ENCODE results near the gene C10orf62.

The C10orf62 gene

GRCh38 chr10:97608991-97609561, 19.6 kb downstream of the C10orf62 start:
- Histone ChIP-seq H3K36me3 (ENCODE audit: control insufficient read depth, insufficient read depth, low read length) (no peaks in the 10 kb centered on the region), H3K4me3 (ENCODE audit: low read depth, low read length) (no peak overlapping the region), H3K4me1 (peaks cover under 1% of the 10 kb centered on the region), H3K27me3 (ENCODE audit: control insufficient read depth, insufficient read depth, low read length) (no peaks in the 10 kb centered on the region), H2AFZ (no peak overlapping the region), H3K9ac (no peak overlapping the region), H3K27ac (no peak overlapping the region), H3K79me2 (no peaks in the 10 kb centered on the region), H3K4me2 (ENCODE audit: low read length) (no peak overlapping the region), H3K9me3 (ENCODE audit: control insufficient read depth, low read length) (no peaks in the 10 kb centered on the region)
- TF ChIP-seq CTCF (IDR thresholded peaks at IDR 0.05): no peak

DNA sequence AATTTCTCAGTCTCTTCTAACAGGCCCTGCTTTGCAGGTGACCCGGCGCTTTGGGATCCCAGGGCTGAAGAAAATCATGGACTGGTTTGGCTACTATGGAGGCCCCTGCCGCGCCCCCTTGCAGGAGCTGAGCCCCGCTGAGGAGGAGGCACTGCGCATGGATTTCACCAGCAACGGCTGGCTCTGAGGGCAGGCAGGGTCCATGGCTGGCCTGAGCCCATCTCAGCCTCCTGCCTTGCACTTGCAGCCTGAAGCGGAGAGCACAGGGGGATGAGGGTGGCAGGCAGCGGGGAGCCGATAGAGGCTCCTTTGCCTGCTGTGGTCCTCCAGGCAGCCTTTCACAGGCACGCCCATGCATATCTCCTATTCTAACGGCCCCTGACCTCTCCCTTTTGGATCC, 22.0 kb downstream of the C10orf62 start:
- no peak overlapping the region for H3K27ac ChIP-seq
- H3K4me2 ChIP-seq (ENCODE audit: low read length): no peak overlapping the region
- no peak overlapping the region for H3K9ac ChIP-seq

DNA sequence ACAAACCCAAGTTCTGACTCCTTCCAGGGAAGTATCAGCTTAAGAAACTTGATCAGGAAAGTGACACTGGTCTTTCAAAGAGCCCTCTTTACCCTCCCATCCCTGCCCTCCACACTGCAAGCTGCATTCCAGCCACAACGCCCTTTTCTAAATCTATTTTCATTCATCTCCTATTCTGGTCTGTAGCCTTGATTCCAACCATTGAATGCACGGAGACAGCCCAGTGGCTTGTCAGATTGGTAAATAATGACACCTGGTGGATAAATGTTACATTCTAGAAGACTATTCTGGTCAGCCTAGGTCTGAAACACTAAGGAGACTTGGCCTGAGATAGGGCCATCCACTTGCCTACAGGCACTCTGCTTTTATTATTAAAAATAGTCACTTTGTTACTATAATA, 22.9 kb downstream of the C10orf62 start:
- Histone ChIP-seq H3K27ac (no peak overlapping the region), H3K4me2 (ENCODE audit: low read length) (no peak overlapping the region), H3K9ac (no peak overlapping the region), H3K79me2 (no peaks in the 10 kb centered on the region), H2AFZ (no peak overlapping the region), H3K4me1 (peaks cover 8% of the 10 kb centered on the region), H3K36me3 (ENCODE audit: control insufficient read depth, insufficient read depth, low read length) (no peaks in the 10 kb centered on the region), H3K4me3 (ENCODE audit: low read depth, low read length) (no peak overlapping the region), H3K9me3 (ENCODE audit: control insufficient read depth, low read length) (no peaks in the 10 kb centered on the region), H3K27me3 (ENCODE audit: control insufficient read depth, insufficient read depth, low read length) (no peaks in the 10 kb centered on the region)
- peak; percentile 57 for TF ChIP-seq CTCF (IDR thresholded peaks at IDR 0.05)

More for the DNA sequence above, 22.0 kb downstream of the C10orf62 start:
- Histone ChIP-seq H2AFZ (no peak overlapping the region), H3K9me3 (ENCODE audit: control insufficient read depth, low read length) (no peaks in the 10 kb centered on the region), H3K36me3 (ENCODE audit: control insufficient read depth, insufficient read depth, low read length) (no peaks in the 10 kb centered on the region), H3K4me1 (peaks cover 8% of the 10 kb centered on the region), H3K79me2 (no peaks in the 10 kb centered on the region), H3K27me3 (ENCODE audit: control insufficient read depth, insufficient read depth, low read length) (no peaks in the 10 kb centered on the region), H3K4me3 (ENCODE audit: low read depth, low read length) (no peak overlapping the region)
- TF ChIP-seq CTCF (IDR thresholded peaks at IDR 0.05): no peak

GRCh38 chr10:97618285-97618684, 28.8 kb downstream of the C10orf62 start:
- no peak overlapping the region for H3K27ac ChIP-seq
- H3K4me1 ChIP-seq: peaks cover 31% of the 10 kb centered on the region
- H3K4me2 ChIP-seq (ENCODE audit: low read length): no peak overlapping the region
- TF ChIP-seq CTCF (IDR thresholded peaks at IDR 0.05): no peak
- no peaks in the 10 kb centered on the region for H3K27me3 ChIP-seq (ENCODE audit: control insufficient read depth, insufficient read depth, low read length)
- no peak overlapping the region for H2AFZ ChIP-seq
- H3K9me3 ChIP-seq (ENCODE audit: control insufficient read depth, low read length): no peaks in the 10 kb centered on the region
- no peak overlapping the region for H3K4me3 ChIP-seq (ENCODE audit: low read depth, low read length)
- H3K79me2 ChIP-seq: peaks cover 9% of the 10 kb centered on the region
- no peak overlapping the region for H3K9ac ChIP-seq
- H3K36me3 ChIP-seq (ENCODE audit: control insufficient read depth, insufficient read depth, low read length): no peaks in the 10 kb centered on the region

- Histone ChIP-seq H3K36me3 (ENCODE audit: control insufficient read depth, insufficient read depth, low read length) (no peaks in the 10 kb centered on the region), H3K4me3 (ENCODE audit: low read depth, low read length) (no peak overlapping the region), H3K79me2 (peaks cover 13% of the 10 kb centered on the region), H3K9ac (no peak overlapping the region), H2AFZ (no peak overlapping the region), H3K27ac (no peak overlapping the region), H3K27me3 (ENCODE audit: control insufficient read depth, insufficient read depth, low read length) (no peaks in the 10 kb centered on the region), H3K4me1 (peaks cover 31% of the 10 kb centered on the region), H3K4me2 (ENCODE audit: low read length) (no peak overlapping the region), H3K9me3 (ENCODE audit: control insufficient read depth, low read length) (no peaks in the 10 kb centered on the region)
- TF ChIP-seq CTCF (IDR thresholded peaks at IDR 0.05): no peak
Observed at GRCh38 chr10:97618733-97619132, 29.2 kb downstream of the C10orf62 start.
